ENCODE measurements around the gene RAB11FIP4. TPM values are rescaled to one million over a fixed set of nuclear protein-coding genes. Genes with fewer than 3 reads are reported as not detected.

The RAB11FIP4 gene
- total RNA-seq, 2 donors from 2014 or later, result 22.5 to 30.8 TPM

DNA sequence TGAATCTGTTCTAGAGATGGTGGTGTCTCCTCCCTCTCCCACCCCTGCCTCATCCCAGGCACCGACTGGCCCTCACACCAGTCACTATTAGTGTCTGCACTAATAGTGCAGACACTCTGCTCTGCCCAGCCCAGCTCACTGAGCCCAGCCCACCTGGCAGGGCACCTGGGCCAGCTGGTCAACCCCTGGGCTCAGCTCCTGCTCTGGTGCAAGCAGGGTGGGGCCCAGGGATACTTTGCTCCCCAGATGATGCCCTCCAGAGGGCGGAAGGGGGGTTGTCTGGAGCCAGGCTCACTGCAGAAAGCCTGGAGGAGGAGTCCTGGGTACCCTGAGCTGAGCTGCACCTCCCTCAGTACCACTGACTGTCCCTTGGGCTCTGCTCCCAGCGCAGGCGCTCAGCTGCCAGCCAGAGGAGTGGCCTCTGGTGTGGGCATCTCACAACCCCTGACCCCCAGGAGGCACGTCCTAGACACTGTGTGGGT, 14.5 kb downstream of the RAB11FIP4 start:
- DNase-seq (ENCODE audit: low spot score), result no peak
- H3K4me1 ChIP-seq (replicated peaks), result no peaks in the 10 kb centered on the region
- no peaks in the 10 kb centered on the region for H3K27me3 ChIP-seq (replicated peaks; ENCODE audit: insufficient read depth)
- H3K4me3 ChIP-seq, result no peak overlapping the region
- WGBS, result 77% methylated on average over 5 of the region's 5 CpGs
- H3K27ac ChIP-seq, result no peak overlapping the region
- H3K9me3 ChIP-seq, result no peaks in the 10 kb centered on the region
- TF ChIP-seq POLR2A (IDR thresholded peaks at IDR 0.05) (no peak), CTCF (IDR thresholded peaks at IDR 0.05) (no peak), POLR2AphosphoS5 (IDR thresholded peaks at IDR 0.05) (no peak)
- intact Hi-C loops (cut with DNase I), result no loop called here
- no peaks in the 10 kb centered on the region for H3K36me3 ChIP-seq

- 91% methylated on average over 4 of the region's 4 CpGs for WGBS
- no peaks in the 10 kb centered on the region for H3K27me3 ChIP-seq (replicated peaks; ENCODE audit: insufficient read depth)
- DNase-seq (ENCODE audit: low spot score), result no peak
- no peak overlapping the region for H3K27ac ChIP-seq
- H3K9me3 ChIP-seq, result no peaks in the 10 kb centered on the region
- no peaks in the 10 kb centered on the region for H3K36me3 ChIP-seq
- TF ChIP-seq POLR2A (IDR thresholded peaks at IDR 0.05), result no peak
- TF ChIP-seq POLR2AphosphoS5 (IDR thresholded peaks at IDR 0.05), result no peak
- no peak for TF ChIP-seq CTCF (IDR thresholded peaks at IDR 0.05)
- H3K4me1 ChIP-seq (replicated peaks), result no peaks in the 10 kb centered on the region
- intact Hi-C loops (cut with DNase I), result no loop called here
- H3K4me3 ChIP-seq, result no peak overlapping the region
These were observed 17.1 kb downstream of the RAB11FIP4 start for GRCh38 chr17:31408586-31408985.

DNA sequence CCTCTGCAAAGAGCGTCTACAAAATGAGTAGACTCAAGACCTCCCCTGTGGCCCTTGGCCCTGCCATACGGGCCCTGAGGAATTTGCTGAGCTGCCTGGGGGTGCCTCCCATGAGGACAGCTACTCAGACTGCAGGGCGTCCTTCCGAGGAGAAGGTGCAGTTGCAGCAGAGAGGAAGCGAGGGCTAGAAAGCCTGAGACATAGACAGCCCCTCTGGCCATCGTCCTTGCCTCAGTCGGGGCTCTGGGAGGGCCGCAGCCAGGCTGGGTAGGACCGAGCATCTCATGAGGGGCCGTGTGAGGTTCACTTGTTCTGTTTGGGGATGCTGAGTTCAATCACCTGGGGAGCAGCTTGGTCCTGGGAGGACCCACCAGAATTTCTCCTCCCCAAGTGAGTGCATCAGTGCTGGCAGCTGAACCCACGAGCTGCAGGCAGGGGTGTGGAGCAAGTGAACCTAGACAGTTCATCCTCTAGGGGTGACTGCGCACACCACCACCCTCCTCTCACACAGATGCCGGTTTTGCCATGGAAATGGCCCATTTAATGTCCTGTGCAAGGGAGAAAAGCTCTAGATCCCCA, 20.3 kb downstream of the RAB11FIP4 start:
- WGBS, result 83% methylated on average over 12 of the region's 13 CpGs
- H3K36me3 ChIP-seq, result no peaks in the 10 kb centered on the region
- TF ChIP-seq POLR2A (IDR thresholded peaks at IDR 0.05) (no peak), POLR2AphosphoS5 (IDR thresholded peaks at IDR 0.05) (no peak)

GRCh38 chr17:31412511-31412910, 21.0 kb downstream of the RAB11FIP4 start:
- no peaks in the 10 kb centered on the region for H3K9me3 ChIP-seq
- H3K27me3 ChIP-seq (replicated peaks; ENCODE audit: insufficient read depth), result no peaks in the 10 kb centered on the region
- intact Hi-C loops (cut with DNase I), result no loop called here
- no peaks in the 10 kb centered on the region for H3K4me1 ChIP-seq (replicated peaks)
- H3K27ac ChIP-seq, result no peak overlapping the region
- WGBS, result 71% methylated on average over 6 of the region's 6 CpGs
- DNase-seq (ENCODE audit: low spot score), result no peak
- H3K4me3 ChIP-seq, result no peak overlapping the region
- TF ChIP-seq POLR2A (IDR thresholded peaks at IDR 0.05), result no peak
- no peak for TF ChIP-seq CTCF (IDR thresholded peaks at IDR 0.05)
- TF ChIP-seq POLR2AphosphoS5 (IDR thresholded peaks at IDR 0.05), result no peak
- no peaks in the 10 kb centered on the region for H3K36me3 ChIP-seq

More for the DNA sequence above, 20.3 kb downstream of the RAB11FIP4 start:
- Histone ChIP-seq H3K4me3 (no peak overlapping the region), H3K27ac (no peak overlapping the region), H3K9me3 (no peaks in the 10 kb centered on the region), H3K27me3 (replicated peaks; ENCODE audit: insufficient read depth) (no peaks in the 10 kb centered on the region), H3K4me1 (replicated peaks) (no peaks in the 10 kb centered on the region)
- intact Hi-C loops (cut with DNase I), result no loop called here
- no peak for DNase-seq (ENCODE audit: low spot score)

DNA sequence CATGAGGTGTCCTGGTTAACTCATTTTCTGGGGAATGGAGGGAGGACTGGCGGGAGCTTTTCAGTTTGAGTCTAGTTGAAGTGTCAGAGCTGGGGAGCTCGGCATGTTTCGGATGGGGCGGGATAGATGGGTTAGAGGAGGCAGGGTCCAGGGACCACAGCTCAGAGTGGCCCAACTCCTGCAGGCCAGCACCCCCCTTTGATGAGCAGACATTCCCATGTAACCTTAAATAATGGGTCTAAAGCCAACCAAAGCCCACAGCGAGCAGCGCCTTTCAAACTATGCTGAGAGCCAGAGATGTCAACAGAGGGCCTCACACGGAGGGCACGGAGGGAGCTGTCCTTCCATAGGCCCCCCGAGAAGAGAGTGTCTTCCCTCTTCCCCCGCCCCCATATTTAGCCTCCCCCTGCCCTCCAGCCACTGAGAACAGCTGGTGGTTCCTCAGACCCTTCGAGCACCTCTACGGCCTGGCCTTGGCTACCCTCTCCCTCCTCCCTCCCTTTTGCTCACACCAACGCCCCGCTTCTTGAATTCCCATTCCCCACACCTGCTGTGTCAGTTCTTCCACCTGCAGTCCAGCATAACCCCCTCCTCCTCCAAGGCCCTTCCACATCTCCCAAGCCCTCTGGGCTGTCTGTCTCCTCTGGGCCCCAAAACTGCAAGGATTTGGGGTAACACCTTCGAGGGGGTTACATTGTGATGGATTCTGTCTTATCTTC, 21.8 kb downstream of the RAB11FIP4 start:
- no peak for DNase-seq (ENCODE audit: low spot score)
- Histone ChIP-seq H3K27me3 (replicated peaks; ENCODE audit: insufficient read depth) (no peaks in the 10 kb centered on the region), H3K36me3 (no peaks in the 10 kb centered on the region), H3K27ac (no peak overlapping the region), H3K4me3 (no peak overlapping the region), H3K9me3 (no peaks in the 10 kb centered on the region), H3K4me1 (replicated peaks) (no peaks in the 10 kb centered on the region)
- intact Hi-C loops (cut with DNase I), result no loop called here
- WGBS, result 75% methylated on average over 15 of the region's 15 CpGs
- TF ChIP-seq CTCF (IDR thresholded peaks at IDR 0.05) (no peak), POLR2AphosphoS5 (IDR thresholded peaks at IDR 0.05) (no peak), POLR2A (IDR thresholded peaks at IDR 0.05) (no peak)

Measured in prostate gland (tissue), 2 donors.